IPS DF 4.7 (cell line): ENCODE measurements around the gene CAMKK2.
A peak's percentile ranks its signal among the peaks of the same experiment; 100 is the strongest.
"Not testable (repeated sequence)": the region's sequence is repeated elsewhere in the genome, so short reads cannot be mapped to it uniquely, and the experiment has no call there.

Source experiments
- DNase-seq: peaks from one replicate; pipeline ENCODE4 v3.0.0-alpha.2; 2013; ENCODE audit warnings: low spot score; ENCODE audit errors: extremely low read depth

CAMKK2 gene

DNA sequence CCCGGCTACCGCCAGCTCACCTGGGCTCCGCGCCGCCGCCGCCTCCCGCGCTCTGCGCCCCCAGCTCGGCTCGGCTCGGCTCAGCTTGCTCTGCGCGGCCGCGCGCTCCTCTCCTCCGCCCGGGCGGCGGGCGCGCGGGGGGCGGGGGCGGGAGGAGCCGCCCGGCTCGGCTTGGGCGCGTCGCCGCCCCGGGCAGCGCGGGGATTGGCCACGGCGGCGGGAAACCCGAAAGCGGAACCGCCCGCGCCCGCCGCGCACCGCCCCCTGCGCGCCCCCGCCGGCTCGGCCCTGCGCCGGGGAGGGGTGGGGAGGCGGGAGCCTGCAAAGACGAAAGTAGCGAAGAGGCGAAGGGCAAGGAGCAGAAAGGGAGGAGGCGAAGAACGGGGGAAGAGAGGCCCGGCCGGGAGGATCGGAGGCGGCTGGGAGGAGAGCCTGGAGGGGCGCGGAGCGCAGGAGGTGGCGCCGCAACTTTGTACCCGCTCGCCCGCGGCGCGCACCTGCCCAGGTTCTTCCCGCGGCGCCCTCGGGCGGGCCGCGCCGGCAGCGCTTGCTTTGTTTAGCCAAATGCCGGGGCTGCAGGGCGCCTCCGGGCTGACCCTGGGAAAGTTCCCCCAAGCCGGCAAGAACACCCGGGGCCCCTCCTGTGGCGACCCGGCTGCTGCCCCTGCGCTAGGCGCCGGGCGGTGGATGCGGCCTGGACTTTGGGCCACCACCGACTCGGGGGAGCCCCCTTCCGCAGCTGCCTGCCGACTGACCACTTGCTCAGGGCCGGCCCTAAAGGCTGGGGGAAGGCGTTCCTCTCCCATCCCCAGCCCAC lies at the start of gene CAMKK2:
TSS of gene CAMKK2 (minus strand) at position 92 of the 817 bp plus-strand sequence. CDS start 22,183 bp downstream, outside the sequence.
- DNase-seq, result no peak

DNA sequence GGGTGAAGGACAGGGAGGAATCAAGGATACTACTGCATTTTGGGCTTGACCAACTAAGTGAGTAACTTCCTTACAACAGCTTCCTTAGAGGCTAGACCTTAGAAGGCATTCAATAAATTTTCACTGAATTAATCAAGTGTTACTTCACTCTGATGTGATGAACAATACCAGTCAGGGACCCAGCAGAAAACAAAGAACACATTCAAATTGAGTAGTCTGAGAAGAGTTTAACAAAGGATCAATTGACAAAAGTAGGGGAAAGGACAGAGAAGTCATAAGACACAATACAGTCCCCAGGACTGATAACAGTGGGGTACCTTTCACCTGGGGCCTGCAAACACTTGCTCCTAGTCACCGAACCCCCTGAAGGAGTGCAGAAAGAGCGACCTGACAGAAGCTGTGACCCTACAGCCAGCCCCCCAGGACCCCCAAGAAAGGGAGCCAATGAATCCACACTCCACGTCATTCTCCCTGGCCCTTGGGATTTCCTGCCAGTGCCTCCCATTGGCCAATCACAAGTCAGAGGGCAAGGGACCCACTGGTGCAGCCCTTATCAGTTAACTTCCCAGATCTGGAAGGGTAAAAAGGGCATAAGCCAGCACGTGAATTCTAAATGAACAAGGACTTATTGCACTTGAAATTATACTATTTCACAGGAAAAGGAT lies 48.8 kb upstream of the CAMKK2 start:
- no peak for DNase-seq

- DNase-seq, result no peak
These were observed 48.0 kb upstream of the CAMKK2 start for GRCh38 chr12:121344506-121344905.

- DNase-seq, result no peak
These were observed 40.9 kb upstream of the CAMKK2 start for GRCh38 chr12:121337416-121337815.

DNA sequence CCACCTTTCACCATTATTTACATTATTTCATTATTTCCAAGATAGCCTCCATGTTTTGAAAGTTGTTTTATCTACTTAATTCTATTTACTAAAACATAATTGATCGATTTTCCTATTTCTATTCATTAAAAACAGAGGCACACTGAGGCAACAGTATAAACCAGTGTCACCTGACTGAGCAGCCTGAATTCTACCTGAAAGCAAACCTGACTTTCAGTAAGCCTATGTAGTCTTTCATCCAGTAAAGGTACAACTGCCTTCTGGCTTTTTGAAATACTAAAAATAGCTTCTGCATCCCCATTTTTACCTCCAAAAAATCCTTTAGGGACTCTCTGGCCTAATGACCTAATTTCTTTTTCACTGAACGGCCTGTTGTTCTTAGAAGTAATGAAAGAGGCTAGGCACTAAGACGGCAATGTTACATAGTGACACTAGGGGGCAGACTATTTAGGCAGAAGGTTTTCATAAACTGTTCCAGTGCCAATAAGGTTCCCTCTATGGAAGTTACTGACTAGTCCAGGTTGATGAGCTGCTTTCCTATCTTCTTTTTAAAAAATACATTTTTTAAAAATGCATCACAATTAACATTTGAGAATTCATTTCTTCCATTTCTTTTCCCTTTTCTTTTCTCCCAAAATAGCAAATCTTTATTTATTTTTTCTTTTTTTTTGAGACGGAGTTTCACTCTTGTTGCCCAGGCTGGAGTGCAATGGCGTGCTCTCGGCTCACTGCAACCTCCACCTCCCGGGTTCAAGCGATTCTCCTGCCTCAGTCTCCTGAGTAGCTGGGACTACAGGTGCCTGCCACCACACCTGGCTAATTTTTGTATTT lies 38.2 kb upstream of the CAMKK2 start:
- peak; percentile 58 for DNase-seq

DNA sequence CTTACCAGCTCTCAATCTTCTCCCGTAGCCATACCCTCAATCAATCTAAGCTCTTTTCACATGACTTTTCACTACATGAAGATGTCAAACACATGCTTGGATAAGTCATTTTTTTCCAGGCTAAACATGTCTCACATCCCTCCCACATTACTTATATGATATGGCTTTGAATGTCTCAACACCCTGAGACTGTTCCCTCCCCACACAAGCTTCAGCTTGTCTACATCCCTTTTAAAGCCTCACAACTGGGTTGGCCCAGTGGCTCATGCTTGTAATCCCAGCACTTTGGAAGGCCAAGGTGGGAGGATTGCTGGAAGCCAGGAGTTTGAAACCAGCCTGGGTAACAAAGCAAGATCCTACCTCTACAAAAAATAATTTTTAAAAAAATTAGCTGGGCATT lies 37.2 kb upstream of the CAMKK2 start:
- DNase-seq, result no peak

- DNase-seq, result no peak
These were observed 34.7 kb upstream of the CAMKK2 start for GRCh38 chr12:121331248-121331647.

DNA sequence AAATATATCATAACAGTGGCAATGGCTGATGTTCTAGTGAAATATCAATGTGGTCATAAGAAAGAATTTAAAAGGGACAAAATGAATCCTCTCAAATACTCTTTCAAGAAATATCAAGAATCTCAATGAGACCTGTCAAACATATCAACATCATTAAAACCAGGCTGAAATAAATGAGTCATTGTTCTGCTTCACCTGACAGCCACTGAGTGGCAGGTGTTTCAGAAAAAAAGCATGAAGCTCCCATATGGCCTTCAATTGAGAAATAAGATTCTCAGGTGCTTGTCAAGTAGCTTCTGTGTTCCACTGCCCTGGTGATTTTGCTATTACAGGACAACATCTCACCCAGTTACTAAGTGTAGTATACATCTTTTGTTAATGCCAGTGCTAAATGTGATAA lies 34.2 kb upstream of the CAMKK2 start:
- DNase-seq, result no peak

DNA sequence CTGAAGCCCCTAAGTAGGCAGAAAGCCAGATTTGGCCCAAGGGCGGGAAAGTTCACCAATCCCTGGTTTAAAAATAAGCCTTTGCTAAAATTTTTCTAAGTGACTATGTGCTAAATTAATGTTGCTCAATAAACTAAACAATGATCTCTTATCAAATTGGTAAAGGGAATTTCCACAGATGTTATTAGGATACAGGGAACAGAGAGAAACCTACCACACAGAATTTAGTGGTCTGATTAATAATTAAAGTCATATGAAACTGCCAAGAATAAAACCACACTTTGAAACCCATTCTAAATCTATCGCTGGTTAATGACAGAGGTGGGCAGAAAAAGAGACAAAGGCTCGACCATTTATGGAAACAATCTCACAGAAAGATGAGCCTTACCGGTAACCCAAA lies 33.7 kb upstream of the CAMKK2 start:
- DNase-seq, result no peak

- DNase-seq, result no peak
These were observed 32.1 kb upstream of the CAMKK2 start for GRCh38 chr12:121328620-121329019.

DNA sequence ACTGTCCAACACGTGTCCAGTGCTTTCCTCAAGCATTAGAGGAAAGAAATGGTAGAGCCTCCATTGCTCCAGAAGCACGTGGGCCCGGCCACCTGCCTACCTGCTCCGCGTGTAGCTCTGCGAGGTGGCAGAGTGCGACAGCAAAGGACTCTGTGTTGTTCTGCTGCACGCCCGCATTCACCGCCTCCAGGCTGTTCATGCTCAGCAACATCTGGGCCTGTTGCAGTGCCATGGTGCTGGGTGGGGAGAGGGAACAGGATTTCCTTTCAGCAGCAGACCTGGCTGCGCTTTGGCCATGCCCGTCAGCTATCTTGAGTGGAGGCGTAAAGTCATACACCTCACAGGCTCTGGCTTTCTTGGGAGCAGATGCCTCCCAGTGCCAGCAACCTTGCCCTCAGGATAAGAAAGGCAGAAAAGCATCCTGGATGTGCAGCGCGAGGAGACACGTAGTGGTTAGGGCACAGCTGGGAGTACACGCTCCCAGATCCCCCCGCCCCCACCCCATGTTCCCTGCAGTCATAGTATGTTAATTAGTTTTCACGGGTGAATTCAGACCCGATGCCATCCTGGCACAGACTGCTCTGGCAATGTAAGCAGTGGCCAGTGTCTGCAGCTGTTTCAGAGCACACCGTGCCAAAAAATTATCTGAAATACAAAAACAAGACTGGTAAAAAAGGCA lies 30.6 kb upstream of the CAMKK2 start:
- no peak for DNase-seq

DNA sequence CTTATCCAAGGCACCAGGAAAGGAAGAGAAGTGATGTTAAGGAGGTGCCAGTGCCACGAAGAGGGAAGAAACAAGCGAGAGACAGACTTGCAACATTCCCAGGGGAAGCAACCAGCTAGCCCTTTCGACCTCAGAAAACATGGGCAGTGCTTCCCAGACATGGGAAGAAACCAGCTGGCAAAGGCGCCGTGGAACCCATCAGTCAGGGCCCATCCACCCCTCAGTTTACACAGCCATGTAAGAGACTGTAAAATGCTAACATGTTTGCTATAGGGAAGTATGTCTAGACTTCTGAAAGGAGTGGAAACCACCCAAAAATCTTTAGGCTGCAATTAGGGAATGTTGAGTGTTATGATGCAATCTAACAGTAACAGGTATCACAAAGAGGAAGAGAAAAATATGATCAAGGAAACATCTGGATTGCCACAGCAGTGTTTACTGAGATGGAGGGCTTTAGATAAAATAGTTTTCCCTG lies 29.4 kb upstream of the CAMKK2 start:
- DNase-seq, result no peak

DNA sequence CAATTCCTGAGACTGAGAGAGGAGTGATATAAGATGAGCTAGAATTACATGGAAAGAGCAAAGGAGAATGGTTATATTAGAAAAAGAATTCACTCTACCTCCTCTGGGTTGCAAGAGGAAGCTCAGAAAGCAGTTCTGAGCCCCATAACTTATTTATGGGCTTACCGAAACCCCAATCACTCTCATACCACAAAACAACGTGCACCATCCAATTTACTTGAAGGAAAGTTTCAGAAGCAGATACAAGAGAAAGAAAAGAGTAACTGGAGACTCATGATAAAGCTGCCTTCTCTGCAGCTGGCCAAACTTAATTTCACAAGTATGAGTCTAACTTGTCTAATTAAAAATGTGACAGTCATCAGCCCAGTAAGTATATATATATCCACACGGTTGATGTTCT lies 27.4 kb upstream of the CAMKK2 start:
- no peak for DNase-seq

DNA sequence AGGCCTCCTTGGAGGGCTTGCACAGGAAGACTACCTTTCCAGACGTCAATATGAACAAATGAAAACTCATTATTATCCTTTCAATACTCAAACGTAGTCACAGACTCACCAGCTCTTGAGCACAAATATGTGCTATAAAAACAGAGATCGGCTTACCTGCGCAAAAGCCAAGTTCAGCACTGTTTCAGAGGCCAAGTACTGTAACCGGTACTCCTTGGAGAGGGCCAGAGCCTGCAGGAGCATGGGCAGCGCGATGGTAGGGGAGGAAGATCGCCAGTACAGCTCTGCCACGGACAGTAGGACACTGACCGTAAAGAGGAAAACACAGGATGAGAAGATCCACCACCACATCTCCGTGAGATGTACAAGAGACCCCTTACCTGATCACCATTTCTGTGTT lies 21.6 kb upstream of the CAMKK2 start:
- DNase-seq, result no peak

DNA sequence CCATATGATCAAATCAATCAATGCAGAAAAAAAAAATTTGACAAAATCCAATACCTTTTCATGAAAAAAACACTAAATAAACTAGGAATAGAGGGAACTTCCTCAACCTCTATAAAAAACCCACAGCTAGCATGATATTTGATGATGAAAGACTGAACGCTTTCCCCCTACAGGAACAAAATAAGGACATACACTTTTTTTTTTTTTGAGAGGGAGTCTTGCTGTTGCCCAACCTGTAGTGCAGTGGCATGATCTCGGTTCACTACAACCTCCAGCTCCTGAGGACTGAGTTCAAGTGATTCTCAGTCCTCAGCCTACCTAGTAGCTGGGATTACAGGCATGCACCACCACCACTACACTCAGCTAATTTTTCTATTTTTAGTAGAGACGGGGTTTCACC lies 17.9 kb upstream of the CAMKK2 start:
- no peak for DNase-seq

GRCh38 chr12:121310231-121310630 lies 13.7 kb upstream of the CAMKK2 start:
- not testable (repeated sequence) for DNase-seq

DNA sequence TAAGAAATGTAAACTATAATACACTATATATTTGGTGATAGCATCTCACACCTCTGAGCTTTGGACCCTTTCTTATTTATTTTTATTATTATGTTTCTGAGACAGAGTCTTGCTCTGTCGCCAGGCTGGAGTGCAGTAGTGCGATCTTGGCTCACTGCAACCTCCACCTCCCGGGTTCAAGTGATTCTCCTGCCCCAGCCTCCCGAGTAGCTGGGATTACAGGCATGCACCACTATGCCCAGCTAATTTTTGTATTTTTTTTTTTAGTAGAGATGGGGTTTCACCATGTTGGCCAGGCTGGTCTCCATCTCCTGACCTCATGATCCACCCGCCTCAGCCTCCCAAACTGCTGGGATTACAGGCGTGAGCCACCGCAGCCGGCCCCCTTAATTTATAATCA lies 10.9 kb upstream of the CAMKK2 start:
- not testable (repeated sequence) for DNase-seq

GRCh38 chr12:121304306-121304705 lies 7.8 kb upstream of the CAMKK2 start:
- no peak for DNase-seq

GRCh38 chr12:121301876-121302275 lies 5.4 kb upstream of the CAMKK2 start:
- DNase-seq, result no peak

- no peak for DNase-seq
These were observed 3.7 kb upstream of the CAMKK2 start for GRCh38 chr12:121300083-121300819.

- DNase-seq, result no peak
These were observed 3.2 kb upstream of the CAMKK2 start for GRCh38 chr12:121299662-121300061.
